ENCODE measurements around the gene MRPS24.

- TF ChIP-seq POLR2A (IDR thresholded peaks at IDR 0.05): no peak
- TF ChIP-seq, protein P1, sequence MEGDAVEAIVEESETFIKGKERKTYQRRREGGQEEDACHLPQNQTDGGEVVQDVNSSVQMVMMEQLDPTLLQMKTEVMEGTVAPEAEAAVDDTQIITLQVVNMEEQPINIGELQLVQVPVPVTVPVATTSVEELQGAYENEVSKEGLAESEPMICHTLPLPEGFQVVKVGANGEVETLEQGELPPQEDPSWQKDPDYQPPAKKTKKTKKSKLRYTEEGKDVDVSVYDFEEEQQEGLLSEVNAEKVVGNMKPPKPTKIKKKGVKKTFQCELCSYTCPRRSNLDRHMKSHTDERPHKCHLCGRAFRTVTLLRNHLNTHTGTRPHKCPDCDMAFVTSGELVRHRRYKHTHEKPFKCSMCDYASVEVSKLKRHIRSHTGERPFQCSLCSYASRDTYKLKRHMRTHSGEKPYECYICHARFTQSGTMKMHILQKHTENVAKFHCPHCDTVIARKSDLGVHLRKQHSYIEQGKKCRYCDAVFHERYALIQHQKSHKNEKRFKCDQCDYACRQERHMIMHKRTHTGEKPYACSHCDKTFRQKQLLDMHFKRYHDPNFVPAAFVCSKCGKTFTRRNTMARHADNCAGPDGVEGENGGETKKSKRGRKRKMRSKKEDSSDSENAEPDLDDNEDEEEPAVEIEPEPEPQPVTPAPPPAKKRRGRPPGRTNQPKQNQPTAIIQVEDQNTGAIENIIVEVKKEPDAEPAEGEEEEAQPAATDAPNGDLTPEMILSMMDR (IDR thresholded peaks at IDR 0.05 in 4 of 5, conservative IDR thresholded peaks at IDR 0.05 in 1 of 5): no peak
These were observed 20.0 kb upstream of the MRPS24 start for GRCh38 chr7:43888993-43889945.

All from gastrocnemius medialis (tissue), 4 donors.